Left ventricle myocardium superior (tissue), 1 donor: Measurements from ENCODE around the gene TTC9. TPM values are rescaled to one million over a fixed set of nuclear protein-coding genes. Genes with fewer than 3 reads are reported as not detected.
A peak's percentile ranks its signal among the peaks of the same experiment; 100 is the strongest.
"Not testable (repeated sequence)": the region's sequence is repeated elsewhere in the genome, so short reads cannot be mapped to it uniquely, and the experiment has no call there.

Experiments
- ATAC-seq: fragments of 200-7000 bp; cut with Tn5 transposase; one replicate; pipeline ENCODE4 v1.9.1; 2020; ENCODE audit warnings: mild to moderate bottlenecking, moderate library complexity
- DNase-seq: peaks from one replicate; pipeline ENCODE4 v3.0.0-alpha.2; 2020
- intact Hi-C: fragments of 100-400 bp; cut with micrococcal nuclease; formaldehyde crosslinking; loops from one replicate; pipeline ENCODE4 v1.11.0; 2022
- total RNA-seq: library from RNA; stranded (reverse); fragmentation: NEBNext Ultra II Directional; extraction: Animal tissue kit (Norgen Biotek cat#: 25700); gene quantifications from one replicate; pipeline ENCODE4 v1.2.1, GENCODE V29; 2021
- donor health status: DM: no; HTN: yes; CAD: no; lungs with severe emphysema.

TTC9 gene
- total RNA-seq, 1 donor from 2014 or later = 0.67 TPM

DNA sequence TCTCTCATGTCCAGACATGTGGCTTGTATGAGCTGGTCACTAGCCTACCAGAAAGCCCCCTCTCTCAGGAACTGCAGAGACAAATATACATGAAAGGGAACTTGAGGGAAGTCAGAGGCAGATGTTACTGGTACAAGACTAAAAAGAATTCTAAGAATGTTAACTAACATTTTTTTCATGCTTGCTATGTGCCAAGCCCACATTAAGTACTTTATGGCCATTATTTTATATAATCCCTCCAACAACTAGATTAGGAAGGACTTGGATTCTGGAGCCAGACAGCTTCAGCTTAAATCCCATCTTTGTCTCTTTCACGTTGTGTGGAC lies 24.6 kb downstream of the TTC9 start:
- ATAC-seq = no peak
- intact Hi-C loops = no loop called here
- no peak for DNase-seq

DNA sequence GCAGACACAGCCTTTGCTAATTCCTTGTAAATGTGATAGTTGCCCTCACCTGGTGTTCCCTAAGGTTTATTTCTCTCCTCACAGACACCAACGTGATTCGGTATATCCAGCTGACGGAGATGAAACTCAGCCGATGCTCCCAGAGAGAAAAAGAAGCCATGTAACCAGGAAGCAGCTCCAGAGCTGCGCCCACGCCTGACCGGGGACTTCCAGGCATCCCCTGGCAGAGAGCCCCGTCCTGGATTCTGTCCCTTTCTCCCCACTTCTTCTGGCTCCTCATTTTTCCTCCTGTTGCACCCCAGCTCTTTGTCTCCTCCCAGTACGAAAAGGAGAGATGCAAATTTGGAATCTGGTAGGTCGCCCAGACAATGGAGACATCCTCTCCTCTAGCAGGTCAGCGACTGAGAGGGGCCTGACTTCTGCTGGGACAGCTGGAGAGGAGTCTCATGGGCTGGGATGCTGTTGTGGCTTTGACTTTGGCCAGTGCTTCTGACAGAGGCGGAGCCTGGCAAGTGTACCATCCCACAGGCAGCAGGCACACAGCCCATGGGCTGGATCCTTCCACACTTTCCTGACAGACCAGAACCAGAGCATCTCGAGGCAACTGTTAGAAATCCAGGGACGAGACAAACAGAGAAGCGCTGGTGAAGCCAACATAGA lies 29.4 kb downstream of the TTC9 start:
- DNase-seq = no peak
- intact Hi-C loops = no loop called here

DNA sequence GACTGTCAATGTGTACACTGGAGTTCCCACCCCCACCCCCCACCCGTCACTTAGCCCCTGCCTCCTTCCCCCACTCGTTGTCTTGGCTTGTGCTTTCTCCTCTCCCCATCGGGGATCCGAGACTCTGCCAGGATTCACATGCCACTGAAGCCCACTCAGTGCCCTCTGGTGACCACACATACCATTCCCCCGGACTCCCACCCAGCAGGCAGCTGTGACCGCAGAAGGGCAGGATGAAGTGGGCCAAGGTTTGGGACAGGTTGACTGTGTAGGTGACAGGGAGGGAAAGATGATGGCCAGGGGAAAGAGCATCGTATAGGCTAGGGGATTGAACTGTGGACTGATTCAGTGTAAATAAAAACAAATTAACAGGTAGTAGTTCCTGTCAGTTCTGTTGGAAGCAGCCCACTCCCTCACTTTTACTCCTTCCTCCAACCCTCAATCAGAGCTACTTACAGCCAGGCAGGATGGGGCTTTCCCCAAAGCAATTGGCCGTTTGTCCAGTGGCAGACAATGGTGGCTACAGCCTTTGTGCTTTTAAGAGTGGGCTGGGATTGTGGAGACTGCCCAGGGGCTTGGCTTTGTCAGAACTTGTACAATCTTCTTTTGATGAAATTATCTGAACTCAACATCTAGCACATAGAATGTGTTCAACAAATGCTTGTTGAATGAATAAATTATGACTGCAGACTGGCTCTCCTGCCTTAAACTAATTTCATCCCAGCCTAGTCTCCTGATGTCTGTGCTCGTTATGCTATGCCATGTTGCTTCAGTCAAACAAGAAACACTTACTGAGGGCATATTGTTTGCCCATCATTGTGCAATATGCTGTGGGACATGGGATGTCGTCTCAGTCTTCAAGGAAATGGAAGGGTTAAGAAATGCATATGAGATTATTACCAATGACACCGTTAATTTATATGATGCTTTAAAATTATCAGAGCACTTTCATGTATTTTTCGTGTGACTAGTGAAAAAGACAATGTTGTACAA lies 30.2 kb downstream of the TTC9 start:
- ATAC-seq (no peak), DNase-seq (no peak)
- intact Hi-C loops = no loop called here

More for the DNA sequence above, 29.4 kb downstream of the TTC9 start:
- ATAC-seq = peak; percentile 29

DNA sequence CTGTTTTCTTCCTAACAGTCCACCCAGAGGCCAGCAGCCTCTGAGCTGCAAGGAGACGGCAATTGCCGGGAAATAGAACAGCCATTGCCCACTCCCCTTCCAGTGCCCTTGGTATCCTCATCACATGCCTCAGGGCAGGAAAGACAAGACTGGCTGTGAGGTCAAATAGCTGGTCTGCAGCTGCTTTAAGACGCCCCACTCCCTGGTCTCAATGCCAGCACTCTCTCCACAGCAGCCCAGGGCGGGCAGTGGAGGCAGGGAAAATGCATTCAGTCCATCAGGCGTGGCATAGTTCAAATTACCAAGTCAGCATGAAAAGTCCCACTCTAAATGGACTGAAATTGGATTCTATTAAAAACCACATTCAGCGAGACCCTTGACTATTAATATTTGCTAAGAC lies 35.6 kb downstream of the TTC9 start:
- intact Hi-C loops = no loop called here
- DNase-seq (no peak), ATAC-seq (no peak)

DNA sequence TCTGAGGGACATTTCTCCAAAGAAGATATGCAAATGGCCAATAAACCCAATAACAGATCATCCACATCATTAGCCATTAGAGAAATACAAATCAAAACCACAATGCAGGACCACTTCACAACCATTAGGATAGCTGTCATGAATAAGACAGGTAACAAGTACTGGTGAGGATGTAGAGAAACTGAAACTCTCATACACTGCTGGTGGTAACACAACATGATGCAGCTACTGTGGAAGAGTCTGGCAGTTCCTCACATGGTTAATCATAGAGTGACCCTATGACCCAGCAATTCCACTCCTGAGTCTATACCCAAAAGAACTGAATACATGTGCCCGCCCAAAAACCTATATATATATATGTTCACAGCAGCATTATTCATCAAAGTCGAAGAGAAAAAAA lies 39.0 kb downstream of the TTC9 start:
- DNase-seq (no peak), ATAC-seq (no peak)
- intact Hi-C loops = no loop called here

DNA sequence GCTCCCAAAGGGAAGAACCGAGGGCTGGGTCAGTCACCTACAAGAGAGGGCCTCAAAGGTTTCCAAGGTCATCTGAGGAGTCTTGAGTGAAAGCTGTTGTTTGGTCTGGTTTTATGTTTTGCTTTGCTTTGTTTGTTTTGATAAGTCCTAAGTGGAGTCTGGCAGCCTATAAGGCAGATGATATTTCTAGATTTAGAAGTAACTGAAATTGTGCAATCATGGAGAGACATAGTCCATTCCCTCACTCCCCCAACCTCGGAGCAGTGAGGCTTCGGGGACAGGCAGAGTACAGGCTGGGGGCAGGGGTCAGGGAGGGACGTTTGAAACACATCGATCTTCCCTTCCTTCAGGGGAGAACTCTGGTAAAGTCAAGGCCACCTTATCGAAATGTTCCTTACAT lies 42.3 kb downstream of the TTC9 start:
- ATAC-seq (no peak), DNase-seq (no peak)
- intact Hi-C loops = no loop called here

DNA sequence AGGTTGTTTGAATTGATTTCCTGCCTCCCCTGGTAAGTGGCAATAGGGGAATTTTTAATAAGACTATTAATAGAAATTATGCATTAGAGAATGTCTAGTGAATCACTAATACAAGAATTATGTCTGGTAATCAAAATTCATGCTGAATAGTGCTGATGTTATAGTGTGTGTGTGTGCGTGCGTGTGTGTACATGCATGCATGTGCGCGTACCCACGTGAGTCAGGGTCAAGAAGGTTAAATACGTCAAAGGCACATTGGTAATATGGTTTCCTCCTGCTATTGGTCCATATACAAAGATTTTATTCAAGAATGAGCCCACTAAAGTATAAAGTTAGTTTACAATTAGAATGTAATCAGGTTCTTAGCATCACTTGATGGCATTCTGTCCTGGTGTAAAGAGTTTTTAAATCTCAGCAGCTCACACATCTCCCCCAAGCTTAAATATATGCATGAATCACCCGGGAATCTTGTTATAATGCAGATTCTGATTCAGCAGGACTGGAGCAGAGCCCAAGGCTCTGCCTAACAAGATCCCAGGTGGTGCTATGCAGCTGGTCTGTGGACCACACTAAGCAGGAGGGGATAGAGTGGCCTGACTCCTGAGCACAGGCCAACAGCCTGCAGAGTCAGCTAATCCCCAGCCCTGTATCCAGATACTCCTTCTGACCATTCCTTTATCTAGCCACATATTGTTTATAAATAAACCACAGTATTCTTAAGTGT lies 43.9 kb downstream of the TTC9 start:
- intact Hi-C loops = no loop called here
- no peak for ATAC-seq
- DNase-seq = no peak

DNA sequence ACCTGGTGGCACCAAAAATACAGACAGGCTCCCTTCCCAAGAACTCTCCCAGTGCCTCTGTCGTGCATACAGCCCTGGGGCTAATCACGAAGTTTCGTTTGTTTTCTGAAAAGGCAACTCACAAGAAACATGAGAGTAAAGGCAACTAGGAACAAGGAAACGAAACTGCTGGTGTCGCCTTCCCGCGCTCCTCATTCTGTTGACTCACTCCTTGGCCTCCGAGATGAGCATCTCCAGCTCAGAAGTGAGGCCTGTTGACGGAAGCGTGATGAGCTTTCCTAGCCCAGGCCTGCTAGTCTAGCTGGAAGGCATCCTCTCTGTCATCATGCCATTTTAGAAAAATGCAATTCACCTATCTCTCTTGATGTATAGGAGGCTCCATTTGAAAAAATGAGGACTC lies 50.5 kb downstream of the TTC9 start:
- ATAC-seq (peak; percentile 37), DNase-seq (peak; percentile 29)
- intact Hi-C loops = no loop called here

DNA sequence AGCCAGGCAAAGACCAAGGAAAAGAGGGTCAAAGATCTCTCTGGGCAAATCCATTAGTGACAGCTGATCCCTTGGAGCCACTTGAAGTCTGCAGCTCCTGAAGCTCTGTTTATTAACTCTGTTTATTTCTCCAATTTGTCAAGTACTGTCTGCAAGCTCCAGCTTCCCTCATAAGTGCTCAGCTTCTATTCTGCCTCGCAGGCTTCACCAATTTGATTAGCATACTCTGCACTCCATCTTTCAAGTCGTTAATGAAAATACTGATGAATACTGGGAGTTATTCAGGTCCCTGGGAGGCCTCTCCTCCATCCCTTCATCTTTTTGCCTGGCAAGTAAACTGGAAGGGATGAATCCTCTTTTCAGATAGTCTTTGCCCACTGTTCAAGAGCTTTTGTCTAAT lies 54.3 kb downstream of the TTC9 start:
- ATAC-seq = no peak
- no peak for DNase-seq
- intact Hi-C loops = no loop called here

DNA sequence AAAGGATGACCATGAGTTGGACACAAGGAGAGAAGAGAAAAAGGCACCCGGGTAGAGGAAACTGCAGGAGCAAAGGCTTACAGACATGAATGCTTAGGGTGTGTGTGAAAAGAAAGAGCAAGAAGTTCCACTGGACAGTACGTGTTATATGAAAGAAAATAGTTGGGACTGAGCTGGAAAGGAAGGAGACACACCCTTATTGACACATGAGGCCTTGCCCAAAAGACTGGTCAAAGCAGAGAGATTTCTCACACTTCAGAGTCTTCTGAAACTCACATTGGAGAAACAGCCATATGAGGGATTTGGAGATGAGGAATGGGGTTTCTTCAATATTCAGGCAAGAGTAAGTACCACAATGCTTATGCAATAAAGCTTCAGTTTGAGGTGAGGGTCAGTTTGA lies 56.0 kb downstream of the TTC9 start:
- ATAC-seq = no peak
- intact Hi-C loops = no loop called here
- DNase-seq = no peak

DNA sequence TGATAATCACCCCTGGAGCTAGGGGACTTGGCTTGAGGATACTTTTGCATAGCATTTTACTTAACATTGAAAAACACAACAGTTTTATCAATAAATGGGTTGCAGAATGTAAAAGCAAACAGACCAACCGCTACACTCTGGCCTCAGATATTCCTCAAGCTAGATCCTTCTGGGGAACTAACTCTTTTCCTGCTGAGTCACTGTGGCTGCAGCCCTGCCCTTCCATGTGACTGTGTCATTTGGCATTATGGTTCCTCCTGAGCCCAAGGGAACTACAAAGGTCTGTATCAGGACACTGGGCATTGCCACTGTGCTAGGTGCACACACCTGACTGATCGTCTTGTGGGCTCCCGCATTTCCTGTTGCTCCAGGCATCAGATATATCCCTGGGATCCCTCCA lies 56.6 kb downstream of the TTC9 start:
- peak; percentile 32 for DNase-seq
- intact Hi-C loops = no loop called here
- ATAC-seq = peak; percentile 68

DNA sequence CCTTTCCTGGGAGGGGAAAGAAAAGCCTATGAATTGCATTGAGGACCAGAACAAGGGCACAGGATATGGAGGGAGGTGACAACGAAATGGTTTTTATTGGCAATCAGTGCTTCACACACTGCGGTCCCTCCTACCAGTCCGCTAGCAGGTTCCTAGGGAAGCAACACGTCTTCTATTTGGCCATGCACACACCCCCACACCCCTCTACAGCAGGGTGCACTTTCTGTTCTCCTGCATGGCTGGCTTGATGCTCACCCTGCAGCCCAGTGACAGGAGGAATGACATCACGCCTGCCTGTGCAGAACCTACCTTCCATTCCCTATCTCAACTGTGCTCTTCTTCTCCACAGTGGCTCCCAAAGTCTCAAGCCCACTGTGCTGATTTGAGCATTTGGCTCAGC lies 57.9 kb downstream of the TTC9 start:
- ATAC-seq = no peak
- no peak for DNase-seq
- intact Hi-C loops = no loop called here

DNA sequence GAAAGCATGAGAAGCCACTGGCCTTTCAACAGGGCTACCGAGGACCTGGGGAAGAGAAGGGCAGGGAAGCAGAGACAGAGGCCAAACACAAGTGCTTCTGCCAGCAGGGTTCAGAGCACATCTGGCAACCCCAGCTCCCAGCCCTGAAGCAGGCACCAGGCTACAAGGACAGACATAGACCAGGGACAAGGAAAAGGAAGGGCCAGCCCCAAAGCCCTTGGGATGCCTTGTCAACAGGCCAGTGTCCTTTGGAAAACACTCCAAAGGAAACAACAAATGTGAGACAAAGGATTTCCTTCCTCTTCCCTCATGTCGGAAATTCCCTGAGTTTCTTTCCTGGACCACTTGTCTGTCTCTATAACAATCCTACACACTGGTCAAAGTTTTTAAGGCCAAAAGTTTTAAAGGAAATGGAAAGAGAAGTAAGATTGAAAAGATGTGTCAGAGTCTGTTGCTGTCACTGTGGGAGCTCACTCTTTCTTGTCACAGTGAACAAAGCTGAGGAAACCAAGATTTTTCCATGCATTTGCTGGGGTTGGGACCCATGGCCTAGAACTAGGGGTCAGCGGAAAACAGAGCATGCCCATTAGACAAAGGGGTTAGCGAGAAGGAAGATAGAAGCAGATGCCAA lies 59.4 kb downstream of the TTC9 start:
- ATAC-seq (peak; percentile 56), DNase-seq (no peak)
- intact Hi-C loops = no loop called here

DNA sequence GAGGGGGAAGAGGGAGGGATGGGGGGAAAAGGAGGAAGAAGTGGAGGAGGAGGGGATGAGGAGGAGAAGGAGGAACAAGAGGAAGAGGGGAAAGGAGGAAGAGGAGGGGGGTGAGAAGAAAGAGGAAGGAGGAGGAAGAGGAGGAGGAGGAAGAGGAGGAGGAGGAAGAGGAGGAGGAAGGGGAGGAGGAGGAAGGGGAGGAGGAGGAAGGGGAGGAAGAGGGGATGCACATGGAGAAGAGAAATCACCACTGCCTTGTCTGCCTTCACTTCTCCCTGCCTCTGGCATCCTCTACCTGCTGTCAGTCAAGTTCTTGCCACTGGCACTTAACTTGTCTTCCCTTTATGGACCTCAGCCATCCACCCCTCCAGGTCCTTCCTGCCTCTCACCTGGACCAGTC lies 59.9 kb downstream of the TTC9 start:
- ATAC-seq (no peak), DNase-seq (no peak)
- intact Hi-C loops = no loop called here

DNA sequence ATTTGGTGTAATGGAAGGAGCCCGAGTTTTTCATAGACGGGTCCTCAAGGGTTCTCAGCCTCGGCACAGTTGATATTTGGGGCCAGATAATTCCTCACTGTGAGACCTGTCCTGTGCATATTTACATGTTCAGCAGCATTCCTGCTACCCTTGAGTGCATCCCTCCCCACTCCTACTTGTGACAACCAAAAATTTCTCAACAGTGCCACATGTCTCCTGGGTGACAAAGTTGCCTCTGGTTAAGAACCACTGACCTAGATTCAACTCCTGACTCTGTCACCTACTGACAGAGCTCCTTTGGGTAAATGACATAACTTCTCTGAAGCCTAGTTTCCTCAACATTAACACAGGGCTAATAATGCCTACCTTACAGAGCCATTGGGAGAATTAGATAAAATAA lies 60.4 kb downstream of the TTC9 start:
- intact Hi-C loops = no loop called here
- ATAC-seq = no peak
- DNase-seq = no peak

DNA sequence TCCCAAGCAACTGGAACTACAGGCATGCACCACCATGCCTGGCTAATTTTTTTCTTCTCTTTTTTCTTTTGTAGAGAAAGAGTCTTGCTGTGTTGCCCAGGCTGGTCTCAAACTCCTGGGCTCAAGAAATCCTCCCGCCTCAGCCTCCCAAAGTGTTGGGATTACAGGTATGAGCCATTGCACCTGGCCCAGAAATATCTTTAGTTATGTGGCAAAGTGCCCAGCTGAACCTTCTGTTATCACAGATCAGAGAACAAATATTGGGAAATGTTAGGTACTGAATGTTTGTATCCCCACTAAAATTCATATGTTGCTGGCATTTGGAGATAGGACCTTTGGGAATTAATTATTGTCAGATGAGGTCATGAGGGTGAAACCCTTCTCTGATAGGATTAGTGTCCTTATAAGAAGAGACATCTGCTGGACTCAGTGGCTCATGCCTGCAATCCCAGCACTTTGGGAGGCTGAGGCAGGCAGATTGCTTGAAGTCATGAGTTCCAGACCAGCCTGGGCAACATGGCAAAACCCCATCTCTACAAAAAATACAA lies 62.0 kb downstream of the TTC9 start:
- ATAC-seq, DNase-seq, intact Hi-C loops: not testable (repeated sequence)

DNA sequence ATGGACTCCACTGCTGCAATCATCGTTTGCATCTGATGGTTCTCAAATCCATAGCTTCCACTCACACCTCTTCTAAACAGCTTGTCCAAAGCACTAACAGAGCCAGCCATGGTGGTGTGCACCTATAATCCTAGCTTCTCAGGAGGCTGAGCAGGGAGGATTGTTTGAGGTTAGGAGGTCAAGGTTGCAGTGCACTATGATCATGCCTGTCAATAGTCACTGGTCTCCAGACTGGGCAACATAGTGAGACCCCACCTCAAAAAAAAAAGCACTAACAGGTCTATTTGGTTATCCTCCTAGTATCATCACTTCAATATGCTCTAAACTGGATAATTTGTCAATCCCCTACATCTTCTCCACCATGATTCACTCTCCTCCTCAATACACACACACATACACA lies 63.2 kb downstream of the TTC9 start:
- DNase-seq (no peak), ATAC-seq (no peak)
- intact Hi-C loops = no loop called here

DNA sequence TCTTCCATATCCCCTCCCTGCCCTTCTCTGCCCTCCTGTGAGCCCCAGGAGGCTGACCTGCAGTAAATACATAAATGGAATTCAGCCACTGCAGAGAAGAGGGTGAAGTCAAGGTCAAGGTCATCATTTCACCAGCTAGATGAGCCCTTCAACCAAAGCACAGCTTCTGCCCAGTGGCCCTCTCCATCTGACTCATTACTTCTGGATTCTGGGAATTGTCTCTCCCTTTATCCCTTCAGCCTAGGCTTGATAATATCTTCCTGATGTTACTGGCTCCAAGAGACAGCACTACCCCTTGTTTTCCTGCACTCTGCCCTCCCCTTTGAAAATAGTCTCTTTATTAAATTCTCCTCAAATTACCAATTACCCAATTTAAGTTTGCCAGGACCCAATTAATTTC lies 64.5 kb downstream of the TTC9 start:
- ATAC-seq (no peak), DNase-seq (no peak)
- intact Hi-C loops = no loop called here
